ENCODE results near the gene TRAPPC13.

The TRAPPC13 gene

GRCh38 chr5:65682148-65682547, 57.3 kb downstream of the TRAPPC13 start:
- DNase-seq (ENCODE audit: low spot score): no peak

- no peak for DNase-seq (ENCODE audit: low spot score)
Observed at GRCh38 chr5:65693121-65693520, 68.3 kb downstream of the TRAPPC13 start.

GRCh38 chr5:65695162-65695755, 70.4 kb downstream of the TRAPPC13 start:
- DNase-seq (ENCODE audit: low spot score): no peak

- DNase-seq (ENCODE audit: low spot score): no peak
Observed at GRCh38 chr5:65695896-65696295, 71.1 kb downstream of the TRAPPC13 start.

DNA sequence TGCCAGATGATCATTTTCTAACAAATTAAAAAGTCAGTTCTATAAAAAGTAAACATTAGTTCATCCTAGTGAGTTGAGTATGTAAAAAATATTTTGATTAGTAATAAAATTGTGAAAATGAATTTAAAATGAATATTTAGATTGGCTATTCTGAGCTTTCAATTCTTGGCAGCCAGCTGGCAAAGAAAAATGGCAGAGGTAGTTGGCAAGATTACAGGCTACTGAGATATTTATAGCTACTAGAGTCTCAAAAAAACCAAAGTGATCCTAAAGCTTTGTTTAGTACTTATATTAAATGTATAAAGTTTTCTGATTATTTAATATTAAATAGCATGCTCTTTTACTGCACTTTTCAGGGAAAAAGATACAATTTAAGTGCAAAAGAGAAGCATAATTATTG, 72.1 kb downstream of the TRAPPC13 start:
- DNase-seq (ENCODE audit: low spot score): no peak

DNA sequence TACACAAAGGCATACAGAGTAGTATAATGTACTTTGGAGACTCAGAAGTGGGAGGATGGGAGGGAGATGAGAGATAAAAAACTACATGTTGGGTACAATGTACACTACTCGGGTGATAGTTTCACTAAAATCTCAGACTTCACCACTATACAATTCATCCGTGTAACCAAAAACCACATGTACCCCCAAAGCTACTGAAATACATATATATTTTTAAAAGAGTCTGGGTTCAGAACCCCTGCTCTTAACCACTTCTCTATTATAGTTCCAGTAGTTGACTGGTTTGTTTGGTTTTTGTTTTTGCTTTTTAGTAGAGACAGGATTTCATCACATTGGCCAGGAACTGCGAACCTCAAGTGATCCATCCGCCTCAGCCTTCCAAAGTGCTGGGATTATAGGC, 74.5 kb downstream of the TRAPPC13 start:
- DNase-seq (ENCODE audit: low spot score): no peak

DNA sequence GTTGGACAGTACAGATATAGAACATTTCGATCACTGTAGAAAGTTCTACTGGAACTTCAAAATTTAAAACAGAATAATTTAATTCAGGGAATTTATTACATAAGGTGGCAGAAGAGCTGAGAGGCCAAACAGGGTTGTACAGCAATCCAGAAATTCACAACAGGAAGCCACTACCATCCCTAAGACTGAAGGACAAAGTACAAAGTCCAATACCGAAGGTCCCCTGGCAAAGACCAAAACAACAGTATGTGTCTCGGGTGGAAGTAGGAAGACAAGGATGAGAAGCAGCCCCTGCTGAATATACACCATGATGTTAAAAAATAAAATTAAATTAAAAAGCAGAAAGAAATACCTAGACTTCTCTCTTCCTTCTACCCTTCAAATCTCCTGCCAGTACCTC, 77.2 kb downstream of the TRAPPC13 start:
- DNase-seq (ENCODE audit: low spot score): no peak

- DNase-seq (ENCODE audit: low spot score): no peak
Observed at GRCh38 chr5:65704621-65705239, 79.9 kb downstream of the TRAPPC13 start.

GRCh38 chr5:65707663-65708062, 82.8 kb downstream of the TRAPPC13 start:
- no peak for DNase-seq (ENCODE audit: low spot score)

DNA sequence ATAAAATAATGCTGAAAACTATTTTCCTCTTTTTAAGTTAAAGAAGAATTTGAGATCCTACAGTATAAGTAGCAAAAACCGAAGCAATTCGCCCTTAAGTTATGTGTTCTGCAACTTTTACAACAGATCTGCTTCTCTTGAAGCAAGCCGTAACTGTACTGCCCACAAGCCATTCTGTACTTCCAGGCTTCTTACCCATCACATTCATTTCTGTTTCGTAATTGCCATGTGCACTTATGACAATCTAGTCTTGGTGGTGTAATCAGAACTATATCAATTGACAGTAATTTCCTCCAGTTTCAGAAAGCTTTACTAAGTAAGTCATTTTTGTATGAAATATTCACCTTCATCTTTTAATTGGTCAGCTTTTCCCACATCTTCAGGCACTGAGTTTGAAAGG, 83.3 kb downstream of the TRAPPC13 start:
- no peak for DNase-seq (ENCODE audit: low spot score)
